Tibial nerve (tissue), 4 donors: ENCODE measurements around the gene PFN2. TPM values are rescaled to one million over a fixed set of nuclear protein-coding genes. Genes with fewer than 3 reads are reported as not detected.
A peak's percentile ranks its signal among the peaks of the same experiment; 100 is the strongest.

Experiments
- DNase-seq, 2 donors: peaks; one replicate each; pipeline ENCODE4 v3.0.0-alpha.2; 2019; ENCODE audit warnings: low spot score in 2 of 2
- H3K27ac ChIP-seq, 4 donors: fragments of 200-600 bp; sonication (generic) in 3 of 4; one replicate each; pipeline ENCODE4 v1.5.1; 2017 to 2019; ENCODE audit warnings: mild to moderate bottlenecking in 1 of 4
- H3K27me3 ChIP-seq, 2 donors: fragments of 200-600 bp; sonication (generic) in 1 of 2; one replicate each; pipeline versions ENCODE4 v1.5.1 to v1.6.0; 2017 to 2019
- H3K36me3 ChIP-seq, 3 donors: fragments of 200-600 bp; sonication (generic); one replicate each; pipeline ENCODE4 v1.5.1; 2018 to 2019
- H3K4me1 ChIP-seq, 4 donors: fragments of 200-600 bp; sonication (generic) in 3 of 4; one replicate each; pipeline ENCODE4 v1.5.1; 2017 to 2019
- H3K4me3 ChIP-seq, 4 donors: fragments of 200-600 bp; sonication (generic) in 3 of 4; one replicate each; pipeline ENCODE4 v1.5.1; 2017 to 2019; ENCODE audit warnings: mild to moderate bottlenecking in 1 of 4, moderate library complexity in 1 of 4
- H3K9me3 ChIP-seq, 4 donors: fragments of 200-600 bp; sonication (generic) in 3 of 4; one replicate each; pipeline ENCODE4 v1.5.1; 2017 to 2019
- CTCF ChIP-seq, 5 experiments: fragments of 200-600 bp in 3 of 5; fragments of 450-650 bp in 2 of 5; sonication (generic) in 3 of 5; IDR thresholded peaks; one replicate each; pipeline ENCODE4 v1.5.1; 2016 to 2019; ENCODE audit warnings: antibody characterized with exemption in 5 of 5, mild to moderate bottlenecking in 3 of 5, moderate library complexity in 2 of 5
- EP300 ChIP-seq, 2 donors: sonication (generic); formaldehyde crosslinking; IDR thresholded peaks; one replicate each; pipeline ENCODE4 v1.6.1; 2017; ENCODE audit warnings: antibody characterized with exemption in 2 of 2, mild to moderate bottlenecking in 1 of 2
- POLR2A ChIP-seq, 2 donors: fragments of 450-650 bp; IDR thresholded peaks; one replicate each; pipeline ENCODE4 v1.6.1; 2017; ENCODE audit warnings: antibody characterized with exemption in 2 of 2, mild to moderate bottlenecking in 2 of 2, moderate library complexity in 2 of 2
- WGBS, 2 donors: methylation state at CpG; one replicate each; pipeline ENCODE4 v1.1.5; 2018; 5-methylcytosine and 5-hydroxymethylcytosine counted together
- small RNA-seq: library from RNA; depleted of rRNA; stranded (forward); fragments of <200 nt; gene quantifications from one replicate; pipeline ENCODE3, GENCODE V24; 2016
- total RNA-seq, 4 donors: library from RNA; depleted of rRNA; stranded (reverse); fragments of >200 nt; gene quantifications; one replicate each; pipeline ENCODE4 v1.1.0, GENCODE V29; 2016

The PFN2 gene
- total RNA-seq, 4 donors from 2014 or later, result 28.2 to 54.8 (median 40.7) TPM

DNA sequence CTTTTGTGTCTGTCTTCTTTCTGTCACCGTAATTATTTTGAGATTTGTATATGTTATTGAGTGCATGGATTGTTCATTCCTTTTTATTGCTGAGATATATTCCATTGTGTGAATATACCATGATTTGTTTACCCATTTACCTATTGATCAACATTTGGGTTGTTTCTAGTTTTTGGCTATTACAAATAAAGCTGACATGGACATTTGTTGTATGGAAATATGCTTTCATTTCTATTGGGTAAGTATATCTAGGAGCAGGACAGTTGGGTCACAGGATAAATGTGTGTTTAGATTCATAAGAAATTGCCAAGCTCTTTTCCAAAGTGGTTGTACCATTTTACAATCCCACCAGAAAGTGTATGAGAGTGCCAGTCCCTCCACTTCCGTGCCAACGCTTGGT lies 51.2 kb downstream of the PFN2 start:
- 97 to 99% methylated on average over 3 of the region's 3 CpGs for WGBS, 2 donors

DNA sequence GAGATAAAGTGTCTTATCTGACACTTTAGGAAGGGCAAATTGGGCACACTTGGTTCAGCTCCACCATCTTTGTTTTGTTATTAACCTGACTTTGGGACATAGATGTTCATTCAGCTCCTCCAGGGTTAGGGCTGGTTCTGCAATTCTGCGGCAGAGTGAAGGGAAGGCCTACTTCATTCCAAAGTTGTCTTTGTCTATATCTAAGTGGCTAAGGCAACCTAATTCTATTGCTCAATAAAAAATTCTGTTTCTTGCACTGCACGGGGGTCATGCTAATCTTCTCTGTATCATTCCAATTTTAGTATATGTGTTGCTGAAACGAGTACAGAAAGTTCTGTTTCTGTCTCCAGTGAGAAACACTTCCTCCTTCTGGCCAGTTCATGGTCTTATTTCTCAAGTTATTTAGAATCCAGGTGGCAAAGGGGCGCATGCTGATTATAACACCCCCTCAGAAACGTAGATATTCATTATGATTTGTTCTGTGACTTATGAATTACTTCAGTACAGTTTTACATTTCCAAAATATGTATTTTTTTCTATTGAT lies 53.5 kb downstream of the PFN2 start:
- H3K27ac ChIP-seq, result no peak overlapping the region
- 69 to 84% methylated on average over 5 of the region's 5 CpGs for WGBS, 2 donors
- peaks cover 0 to 56% (median 0%) of the 10 kb centered on the region in 3 donors for H3K36me3 ChIP-seq
- no peak for DNase-seq
- no peaks in the 10 kb centered on the region for H3K27me3 ChIP-seq
- H3K9me3 ChIP-seq, result no peaks in the 10 kb centered on the region
- TF ChIP-seq EP300 (IDR thresholded peaks at IDR 0.05) (peak in 1 of 2 donors; percentile 38), POLR2A (IDR thresholded peaks at IDR 0.05) (no peak), CTCF (IDR thresholded peaks at IDR 0.05) (no peak)
- no peaks in the 10 kb centered on the region for H3K4me1 ChIP-seq
- no peak overlapping the region for H3K4me3 ChIP-seq

More for the DNA sequence above, 51.2 kb downstream of the PFN2 start:
- H3K36me3 ChIP-seq, result peaks cover 0 to 53% (median 0%) of the 10 kb centered on the region in 3 donors
- no peaks in the 10 kb centered on the region for H3K27me3 ChIP-seq
- no peak for DNase-seq
- H3K27ac ChIP-seq, result no peak overlapping the region
- H3K9me3 ChIP-seq, result no peaks in the 10 kb centered on the region
- no peak for TF ChIP-seq EP300 (IDR thresholded peaks at IDR 0.05)
- no peak overlapping the region for H3K4me3 ChIP-seq
- no peaks in the 10 kb centered on the region for H3K4me1 ChIP-seq

Small RNAs within 50 kb of the gene (small RNA-seq; reads per million reads assigned to genes)
- not detected for gene RNU6-720P

Other genes starting within 250 kb of the PFN2 start
- gene COMMD2, start 218.4 kb downstream of the PFN2 start, total RNA-seq, result 10 to 100 TPM; 18.6 to 28.2 (median 22.3) TPM
- gene ANKUB1, start 178.3 kb downstream of the PFN2 start, total RNA-seq, result 1 to 10 TPM in 1 of 4 donors, under 1 TPM in 3; 0.60 to 1.4 (median 0.86) TPM
- 100 to 1,000 TPM; 107 to 142 (median 128) TPM for gene RNF13, start 157.7 kb downstream of the PFN2 start, total RNA-seq